Lower lobe of right lung (tissue), 2 donors: ENCODE results near the gene HEMGN. TPM values are rescaled to one million over a fixed set of nuclear protein-coding genes. Genes with fewer than 3 reads are reported as not detected.

ENCODE experiments used
- ATAC-seq, 2 donors: fragments of 200-7000 bp; cut with Tn5 transposase; one replicate each; pipeline ENCODE4 v1.9.1; 2020 to 2022; ENCODE audit warnings: mild to moderate bottlenecking in 2 of 2, moderate library complexity in 2 of 2
- DNase-seq: peaks from one replicate; pipeline ENCODE4 v3.0.0-alpha.2; 2020
- H3K27ac ChIP-seq: fragments of 200-600 bp; one replicate; pipeline ENCODE4 v1.8.0; 2022
- H3K27me3 ChIP-seq: fragments of 200-600 bp; one replicate; pipeline ENCODE4 v1.8.0; 2022; ENCODE audit warnings: low read depth
- H3K36me3 ChIP-seq: fragments of 200-600 bp; one replicate; pipeline ENCODE4 v1.8.0; 2022; ENCODE audit warnings: mild to moderate bottlenecking
- H3K4me1 ChIP-seq: fragments of 200-600 bp; one replicate; pipeline ENCODE4 v1.8.0; 2022
- H3K4me3 ChIP-seq: fragments of 200-600 bp; one replicate; pipeline ENCODE4 v1.8.0; 2022; ENCODE audit warnings: mild to moderate bottlenecking
- H3K9me3 ChIP-seq: fragments of 200-600 bp; one replicate; pipeline ENCODE4 v1.8.0; 2022
- intact Hi-C: fragments of 100-400 bp; cut with DNase I; formaldehyde crosslinking; loops from one replicate; pipeline ENCODE4 v1.11.0; 2022
- total RNA-seq: library from RNA; stranded (reverse); fragmentation: NEBNext Ultra II Directional; extraction: Animal tissue kit (Norgen Biotek cat#: 25700); gene quantifications from one replicate; pipeline ENCODE4 v1.2.1, GENCODE V29; 2021
- TF ChIP-seq, protein P1 (sequence below): fragments of 200-600 bp; IDR thresholded peaks from one replicate; pipeline ENCODE4 v1.8.0; 2022; ENCODE audit warnings: antibody characterized with exemption, mild to moderate bottlenecking
- donor health status: DM: no; HTN: yes; CAD: no; lungs with severe emphysema.

The HEMGN gene
- total RNA-seq, 1 donor from 2014 or later: 0.56 TPM

DNA sequence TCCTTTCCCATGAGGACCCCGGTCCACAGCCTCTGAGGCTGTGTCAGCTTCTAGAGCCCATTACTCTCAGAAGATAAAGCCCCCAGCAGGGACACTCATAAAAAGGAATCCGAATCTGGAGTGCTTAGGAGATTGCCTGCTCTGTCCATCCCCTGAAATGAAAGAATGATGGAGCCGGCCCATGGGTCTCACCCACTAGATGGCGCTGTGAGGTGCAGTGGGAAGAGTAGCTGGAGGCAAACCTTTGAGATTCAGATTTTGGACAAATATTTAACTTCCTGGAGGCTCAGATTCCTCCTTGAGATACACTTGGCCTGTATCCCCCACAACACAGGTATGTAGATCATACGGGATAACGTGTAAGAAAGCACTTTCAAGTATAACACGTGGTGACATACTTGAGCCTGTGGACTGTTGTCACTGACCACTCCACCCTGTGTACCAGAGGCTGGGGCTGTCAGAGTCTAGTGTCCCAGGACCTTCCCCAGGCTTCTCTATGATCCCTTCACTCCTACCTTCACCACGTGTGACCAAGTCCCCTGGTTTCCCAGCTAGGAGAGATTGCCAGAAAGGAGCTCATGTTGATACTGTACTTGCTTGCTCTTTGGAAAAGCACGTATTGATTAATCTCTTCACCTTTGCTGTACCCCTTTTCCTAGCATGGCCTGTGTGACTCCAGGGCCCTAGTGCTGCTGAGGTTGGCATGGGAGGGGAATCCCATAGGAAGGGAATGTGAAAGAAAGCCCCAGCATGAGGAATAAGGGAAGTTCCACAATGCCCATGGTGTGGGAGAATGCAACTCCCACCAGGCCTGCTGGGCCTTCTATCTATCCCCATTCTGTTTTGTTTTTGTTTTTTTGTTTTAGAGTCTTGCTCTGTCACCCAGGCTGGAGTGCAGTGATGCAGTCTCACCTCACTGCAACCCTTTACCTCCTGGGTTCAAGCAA is 47.8 kb downstream of the HEMGN start:
- H3K27me3 ChIP-seq: no peaks in the 10 kb centered on the region
- no peaks in the 10 kb centered on the region for H3K9me3 ChIP-seq
- no peaks in the 10 kb centered on the region for H3K36me3 ChIP-seq
- no peak overlapping the region for H3K4me3 ChIP-seq
- intact Hi-C loops: no loop called here
- peak; percentile 62 for DNase-seq
- TF ChIP-seq, protein P1, sequence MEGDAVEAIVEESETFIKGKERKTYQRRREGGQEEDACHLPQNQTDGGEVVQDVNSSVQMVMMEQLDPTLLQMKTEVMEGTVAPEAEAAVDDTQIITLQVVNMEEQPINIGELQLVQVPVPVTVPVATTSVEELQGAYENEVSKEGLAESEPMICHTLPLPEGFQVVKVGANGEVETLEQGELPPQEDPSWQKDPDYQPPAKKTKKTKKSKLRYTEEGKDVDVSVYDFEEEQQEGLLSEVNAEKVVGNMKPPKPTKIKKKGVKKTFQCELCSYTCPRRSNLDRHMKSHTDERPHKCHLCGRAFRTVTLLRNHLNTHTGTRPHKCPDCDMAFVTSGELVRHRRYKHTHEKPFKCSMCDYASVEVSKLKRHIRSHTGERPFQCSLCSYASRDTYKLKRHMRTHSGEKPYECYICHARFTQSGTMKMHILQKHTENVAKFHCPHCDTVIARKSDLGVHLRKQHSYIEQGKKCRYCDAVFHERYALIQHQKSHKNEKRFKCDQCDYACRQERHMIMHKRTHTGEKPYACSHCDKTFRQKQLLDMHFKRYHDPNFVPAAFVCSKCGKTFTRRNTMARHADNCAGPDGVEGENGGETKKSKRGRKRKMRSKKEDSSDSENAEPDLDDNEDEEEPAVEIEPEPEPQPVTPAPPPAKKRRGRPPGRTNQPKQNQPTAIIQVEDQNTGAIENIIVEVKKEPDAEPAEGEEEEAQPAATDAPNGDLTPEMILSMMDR: peak; percentile 73
- ATAC-seq: peak; percentile 75 to 79
- H3K27ac ChIP-seq: no peak overlapping the region
- H3K4me1 ChIP-seq: no peaks in the 10 kb centered on the region

- peaks cover 10% of the 10 kb centered on the region for H3K4me1 ChIP-seq
- no peaks in the 10 kb centered on the region for H3K9me3 ChIP-seq
- no peak overlapping the region for H3K4me3 ChIP-seq
- DNase-seq: no peak
- H3K27me3 ChIP-seq: no peaks in the 10 kb centered on the region
- no peaks in the 10 kb centered on the region for H3K36me3 ChIP-seq
- ATAC-seq: no peak
- TF ChIP-seq, protein P1: no peak
- H3K27ac ChIP-seq: no peak overlapping the region
- intact Hi-C loops: no loop called here
Measured at GRCh38 chr9:97880336-97880735, 57.6 kb downstream of the HEMGN start.

Other genes with a start within 250 kb of the HEMGN start
- 11.3 TPM for gene XPA, start 240.8 kb downstream of the HEMGN start, total RNA-seq
- gene FOXE1, start 84.9 kb downstream of the HEMGN start, total RNA-seq: not detected
- gene TRMO, start 15.7 kb downstream of the HEMGN start, total RNA-seq: 18.8 TPM
- 120 TPM for gene ANP32B, start 45.2 kb upstream of the HEMGN start, total RNA-seq
- gene NANS, start 118.6 kb upstream of the HEMGN start, total RNA-seq: 61.9 TPM
- gene TRIM14, start 181.1 kb upstream of the HEMGN start, total RNA-seq: 82.5 TPM